GM12878 (cell line): ENCODE data around the gene CYP1A1. TPM values are rescaled to one million over a fixed set of nuclear protein-coding genes. Genes with fewer than 3 reads are reported as not detected.

Experiments used
- ATAC-seq: fragments of 200-7000 bp; cut with Tn5 transposase; 3 replicates; pipeline ENCODE4 v1.9.1; 2020; ENCODE audit warnings: mild to moderate bottlenecking, moderate library complexity
- BruUV-seq: library from RNA; stranded (reverse); fragments of 400-500 nt; replicated peaks from 2 replicates; lab custom pipeline; 2021; lab: Mats Ljungman, UMichigan
- CTCF ChIA-PET: fragments of 300-600 bp; sonication (Branson Sonifier 250); formaldehyde crosslinking; extraction: SDS; loops from one replicate; lab custom pipeline; 2021; ENCODE audit warnings: inconsistent platforms; lab: Yijun Ruan, JAX
- POLR2A ChIA-PET: fragments of 350-600 bp; formaldehyde crosslinking; extraction: SDS; loops from one replicate; lab custom pipeline; 2021; ENCODE audit warnings: inconsistent platforms; lab: Charles Lee
- RAD21 ChIA-PET: fragments of 300-600 bp; sonication (Branson Sonifier 250); formaldehyde crosslinking; loops from one replicate; lab custom pipeline; 2023; ENCODE audit warnings: antibody characterized with exemption; ENCODE audit not compliant: unreplicated experiment; lab: Charles Lee
- SMC1A ChIA-PET: fragments of 300-600 bp; sonication (Branson Sonifier 250); formaldehyde crosslinking; loops from one replicate; lab custom pipeline; 2023; ENCODE audit not compliant: unreplicated experiment, uncharacterized antibody; lab: Charles Lee
- DNase-seq: peaks from one replicate; pipeline ENCODE4 v3.0.0-alpha.2; 2011; ENCODE audit warnings: low read depth, low spot score
- FAIRE-seq: peaks from 3 replicates; lab custom pipeline; 2011; peaks lifted over from hg19 to GRCh38; lab: Jason Lieb, UNC
- H2AFZ ChIP-seq: 2 replicates; pipeline ENCODE4 v1.6.0; 2011; ENCODE audit warnings: low read depth, low read length, control low read depth; ENCODE audit not compliant: control insufficient read depth
- H3K27ac ChIP-seq: 2 replicates; pipeline ENCODE4 v1.5.1; 2011; ENCODE audit warnings: control low read depth; ENCODE audit not compliant: control insufficient read depth, insufficient read depth
- H3K27me3 ChIP-seq, 2 experiments: replicated peaks in 1 of 2; 2 replicates each; pipeline versions ENCODE4 v1.6.0 to v1.6.1; 2011; ENCODE audit warnings: low read length in 1 of 2; ENCODE audit not compliant: control insufficient read depth in 2 of 2, insufficient read depth in 2 of 2
- H3K36me3 ChIP-seq, 2 experiments: 2 replicates each; pipeline ENCODE4 v1.5.1; 2011; ENCODE audit warnings: low read length in 1 of 2; ENCODE audit not compliant: control insufficient read depth in 2 of 2, insufficient read depth in 2 of 2
- H3K4me1 ChIP-seq: 2 replicates; pipeline ENCODE4 v1.6.1; 2011; ENCODE audit warnings: mild to moderate bottlenecking, low read length, moderate library complexity, mixed read lengths; ENCODE audit not compliant: control insufficient read depth, insufficient read depth
- H3K4me2 ChIP-seq: 2 replicates; pipeline ENCODE4 v1.6.0; 2011; ENCODE audit warnings: control low read depth; ENCODE audit not compliant: control insufficient read depth, insufficient read depth
- H3K4me3 ChIP-seq: fragments of 200-600 bp; sonication (generic); 2 replicates; pipeline ENCODE4 v1.5.1; 2016
- H3K79me2 ChIP-seq: 2 replicates; pipeline ENCODE4 v1.6.0; 2011; ENCODE audit warnings: low read length; ENCODE audit not compliant: control insufficient read depth, insufficient read depth
- H3K9ac ChIP-seq: 2 replicates; pipeline ENCODE4 v1.8.0; 2011; ENCODE audit warnings: low read length, control low read depth, mixed read lengths; ENCODE audit not compliant: control insufficient read depth, insufficient read depth
- H3K9me3 ChIP-seq: replicated peaks from 3 replicates; pipeline ENCODE4 v1.5.1; 2011; ENCODE audit warnings: mild to moderate bottlenecking, low read length; ENCODE audit not compliant: control insufficient read depth, insufficient read depth
- H4K20me1 ChIP-seq: 2 replicates; pipeline ENCODE4 v1.6.0; 2011; ENCODE audit not compliant: control insufficient read depth, insufficient read depth
- BCL3 ChIP-seq: IDR thresholded peaks from 2 replicates; pipeline ENCODE4 v1.6.1; 2011; ENCODE audit warnings: borderline replicate concordance, low read depth, mild to moderate bottlenecking, moderate library complexity, low read length; ENCODE audit not compliant: insufficient read depth, poor library complexity, severe bottlenecking
- ESRRA ChIP-seq: IDR thresholded peaks from 2 replicates; pipeline ENCODE4 v1.6.1; 2012; ENCODE audit warnings: mild to moderate bottlenecking, low read length, improper control_type of control experiment
- FOS ChIP-seq: IDR thresholded peaks from 3 replicates; pipeline ENCODE4 v1.6.1; 2011; ENCODE audit warnings: borderline replicate concordance; ENCODE audit not compliant: insufficient read length; ENCODE audit errors: extremely low read depth
- HDAC2 ChIP-seq: fragments of 200-600 bp; sonication (generic); IDR thresholded peaks from 2 replicates; pipeline ENCODE4 v1.6.1; 2017
- HDAC6 ChIP-seq: fragments of 200-600 bp; sonication (generic); IDR thresholded peaks from one replicate; pipeline ENCODE4 v1.8.0; 2017; ENCODE audit warnings: antibody characterized with exemption; ENCODE audit not compliant: unreplicated experiment
- HDGF ChIP-seq: fragments of 450-650 bp; IDR thresholded peaks from 2 replicates; pipeline ENCODE4 v1.6.1; 2016; ENCODE audit warnings: antibody characterized with exemption
- IRF4 ChIP-seq: IDR thresholded peaks from 2 replicates; pipeline ENCODE4 v1.6.1; 2011; ENCODE audit warnings: low read depth, low read length
- NKRF ChIP-seq: fragments of 450-650 bp; conservative IDR thresholded peaks from 2 replicates; pipeline ENCODE4 v1.6.1; 2017; ENCODE audit warnings: mild to moderate bottlenecking, moderate library complexity
- RCOR1 ChIP-seq: conservative IDR thresholded peaks from 2 replicates; pipeline ENCODE4 v1.6.1; 2012; ENCODE audit warnings: low read depth, low read length, improper control_type of control experiment
- SIN3A ChIP-seq: IDR thresholded peaks from 2 replicates; pipeline ENCODE4 v1.6.1; 2012; ENCODE audit warnings: low read depth, low read length, improper control_type of control experiment
- STAT3 ChIP-seq: IDR thresholded peaks from 2 replicates; pipeline ENCODE4 v1.6.1; 2011; ENCODE audit warnings: low read depth, low read length, improper control_type of control experiment
- TARDBP ChIP-seq: IDR thresholded peaks from 2 replicates; pipeline ENCODE4 v1.6.1; 2016; ENCODE audit warnings: borderline replicate concordance
- TCF12 ChIP-seq: IDR thresholded peaks from 2 replicates; pipeline ENCODE4 v1.6.1; 2011; ENCODE audit warnings: low read depth, mild to moderate bottlenecking, low read length
- ZBTB33 ChIP-seq: fragments of 450-650 bp; IDR thresholded peaks from 2 replicates; pipeline ENCODE4 v1.6.1; 2017; ENCODE audit warnings: mild to moderate bottlenecking
- ZZZ3 ChIP-seq: IDR thresholded peaks from 2 replicates; pipeline ENCODE4 v1.6.1; 2011; ENCODE audit warnings: low read depth; ENCODE audit not compliant: control insufficient read depth, insufficient read length
- WGBS: methylation state at CpG from one replicate; pipeline ENCODE4 v1.1.6; 2016; ENCODE audit warnings: low lambda C conversion rate; ENCODE audit not compliant: insufficient replicate concordance, insufficient coverage; ENCODE audit errors: missing lambda C conversion rate; 5-methylcytosine and 5-hydroxymethylcytosine counted together
- in situ Hi-C: fragments of 300-500 bp; cut with MboI; formaldehyde crosslinking; loops from 9 replicates; pipeline ENCODE4 v1.14.3; 2018; ENCODE audit warnings: mixed read lengths
- intact Hi-C: fragments of 100-400 bp; cut with micrococcal nuclease; formaldehyde crosslinking; loops from one replicate; pipeline ENCODE4 v1.14.2; 2022; ENCODE audit not compliant: unreplicated experiment
- polyA plus RNA-seq, 11 experiments: library from polyadenylated mRNA; depleted of rRNA in 4 of 11; unstranded in 6 of 11; stranded (reverse) in 5 of 11; fragments of >200 nt; fragmentation: Nextera tagmentation in 4 of 11; fragmentation: Illumina TruSeq in 1 of 11; extraction: Ambion mirVana in 4 of 11; extraction: Trizol in 1 of 11; gene quantifications; 1 replicate in 1 of 11; 2 replicates in 10 of 11; pipeline versions ENCODE4 v1.2.1 to v1.2.3, GENCODE V29; 2011 to 2016; ENCODE audit warnings: inconsistent platforms in 2 of 11, missing spikeins in 2 of 11, low read depth in 1 of 11
- total RNA-seq, 4 experiments: library from RNA; depleted of rRNA in 3 of 4; stranded (reverse); fragments of >200 nt in 3 of 4; fragmentation: Illumina TruSeq in 1 of 4; extraction: Trizol in 1 of 4; gene quantifications; 2 replicates each; pipeline versions ENCODE4 v1.2.1 to v1.2.3, GENCODE V29; 2013 to 2021

CYP1A1 gene
- total and polyA plus RNA-seq, 10 of the 15 experiments (the other 5 are each of a cell fraction or from before 2014, with no cell fraction given) = 0.04 to 0.71 (median 0.07) TPM; not detected in 4

GRCh38 chr15:74748322-74748946 lies 23.1 kb upstream of the CYP1A1 start, which contains the start of gene CYP1A2 (continued):
- no peak for TF ChIP-seq NKRF

GRCh38 chr15:74746389-74746788 lies 21.1 kb upstream of the CYP1A1 start:
- no TSS peak for BruUV-seq
- H3K4me2 ChIP-seq = no peak overlapping the region
- intact Hi-C loops = no loop called here
- H3K9ac ChIP-seq = no peak overlapping the region
- ChIA-PET RAD21 (no interaction called here), POLR2A (no interaction called here), CTCF (no interaction called here), SMC1A (interaction anchor here (1.1 kb wide), 1 partner anchor 22 kb away, joined by 3 read pairs; no protein-coding TSS in a partner anchor)
- no peak overlapping the region for H3K4me3 ChIP-seq
- H2AFZ ChIP-seq = no peak overlapping the region
- in situ Hi-C loops = no loop called here
- no peak for ATAC-seq
- H3K9me3 ChIP-seq = no peaks in the 10 kb centered on the region; the same call in 2 of the 3 replicates
- no peak overlapping the region for H3K27ac ChIP-seq
- no peaks in the 10 kb centered on the region for H3K79me2 ChIP-seq
- no peak for DNase-seq
- no peaks in the 10 kb centered on the region for H4K20me1 ChIP-seq
- no peaks in the 10 kb centered on the region for H3K27me3 ChIP-seq
- no peaks in the 10 kb centered on the region for H3K36me3 ChIP-seq
- no peaks in the 10 kb centered on the region for H3K4me1 ChIP-seq
- 38% methylated on average over 4 of the region's 4 CpGs for WGBS
- FAIRE-seq = no peak
- no peak for TF ChIP-seq ZZZ3
- no peak for TF ChIP-seq RCOR1
- TF ChIP-seq ESRRA = no peak
- TF ChIP-seq STAT3 = no peak
- TF ChIP-seq TARDBP = no peak
- TF ChIP-seq TCF12 = no peak
- TF ChIP-seq FOS = no peak
- TF ChIP-seq SIN3A = no peak
- TF ChIP-seq HDAC6 = no peak
- no peak for TF ChIP-seq HDGF
- TF ChIP-seq HDAC2 = no peak
- TF ChIP-seq ZBTB33 = no peak
- TF ChIP-seq IRF4 = no peak
- TF ChIP-seq BCL3 = no peak
